SK-N-MC (cell line): ENCODE data around the gene HCCS.

Experiments used
- EZH2 ChIP-seq: fragments of 200-600 bp; sonication (generic); IDR thresholded peaks from one replicate; pipeline ENCODE4 v1.6.1; 2017; ENCODE audit warnings: antibody characterized with exemption
- POLR2AphosphoS5 ChIP-seq: IDR thresholded peaks from 2 replicates; pipeline ENCODE4 v1.6.1; 2012; ENCODE audit warnings: mild to moderate bottlenecking, low read depth, low read length, borderline replicate concordance

DNA sequence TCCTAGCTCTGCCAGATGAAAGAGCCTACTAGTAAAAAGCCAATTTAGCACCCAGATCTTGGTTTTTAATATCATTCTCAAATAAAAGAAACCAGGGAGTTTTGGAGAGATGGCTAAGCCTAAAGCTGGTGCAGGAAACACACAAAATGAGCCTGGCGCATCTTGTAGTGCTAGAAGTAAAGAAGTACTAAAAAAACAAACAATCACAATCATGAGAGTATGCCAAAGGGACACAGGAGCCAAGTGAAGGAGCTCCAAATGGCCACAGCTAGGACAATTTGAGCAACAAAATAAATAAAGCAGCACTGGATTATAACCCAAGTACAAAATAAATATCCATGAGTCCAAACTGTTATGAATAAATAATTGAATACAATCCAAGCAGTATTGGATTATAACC is 37.8 kb upstream of the HCCS start:
- TF ChIP-seq EZH2 (no peak), POLR2AphosphoS5 (no peak)
